MV-4-11 (cell line): Measurements from ENCODE around the gene ERBB4.

Source experiments
- DNase-seq: peaks from one replicate; lab custom pipeline; 2025; lab: John Stamatoyannopoulos, UW

The ERBB4 gene

DNA sequence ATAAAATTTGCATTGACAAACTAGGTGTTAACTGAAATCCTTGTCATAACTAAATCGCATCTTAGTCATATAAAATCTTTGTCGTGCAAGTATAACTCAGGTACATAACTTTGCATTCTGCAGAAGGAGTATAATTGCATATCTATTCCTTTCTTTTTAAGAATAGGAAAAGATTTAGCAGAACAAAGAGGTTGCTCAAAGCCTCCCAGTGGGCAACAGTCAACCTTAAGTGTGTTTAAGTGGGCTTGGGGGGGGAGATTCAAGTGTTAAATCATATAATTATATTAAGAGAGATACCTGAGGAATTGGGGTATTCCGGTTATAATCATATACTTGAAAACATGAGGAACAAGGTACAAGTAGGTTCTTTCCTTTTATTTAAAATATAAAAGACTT is 1068.9 kb downstream of the ERBB4 start:
- no peak for DNase-seq

DNA sequence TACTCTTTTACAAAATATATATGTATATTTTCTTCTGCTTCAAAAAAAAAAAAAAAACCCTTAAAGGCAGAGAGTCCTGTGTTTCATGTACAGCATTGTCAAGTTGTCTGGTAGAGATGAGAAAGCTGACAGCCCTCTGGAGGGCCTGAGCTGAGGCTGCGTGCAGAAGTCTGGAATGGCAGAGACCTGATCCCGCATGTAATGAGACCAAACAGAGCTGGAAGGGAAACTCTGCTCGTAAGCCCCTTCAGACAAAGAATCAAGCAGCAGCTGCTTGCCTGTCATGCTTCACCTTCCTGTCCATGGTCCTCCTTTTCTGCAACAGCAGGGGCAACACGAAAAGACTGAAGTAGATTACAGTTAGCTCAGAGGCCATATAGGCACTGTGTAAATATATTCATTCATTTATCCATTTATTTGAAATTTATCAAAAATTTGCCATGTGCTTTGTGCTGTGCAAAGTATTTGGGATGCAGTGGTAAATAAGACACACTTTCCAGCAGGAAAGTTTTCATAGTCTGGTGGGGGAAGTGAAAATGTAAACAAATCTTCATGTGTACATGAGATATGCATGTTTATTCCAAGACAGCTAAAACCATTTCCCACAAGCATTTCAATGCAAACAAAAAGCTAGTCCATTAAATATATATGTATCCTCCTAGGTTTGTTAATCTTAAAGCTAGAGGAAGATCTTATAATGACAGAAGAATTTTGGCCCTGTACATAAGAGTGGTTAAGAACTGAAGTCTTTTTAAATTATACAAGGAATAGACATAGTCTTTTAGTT is 1069.5 kb downstream of the ERBB4 start:
- no peak for DNase-seq

DNA sequence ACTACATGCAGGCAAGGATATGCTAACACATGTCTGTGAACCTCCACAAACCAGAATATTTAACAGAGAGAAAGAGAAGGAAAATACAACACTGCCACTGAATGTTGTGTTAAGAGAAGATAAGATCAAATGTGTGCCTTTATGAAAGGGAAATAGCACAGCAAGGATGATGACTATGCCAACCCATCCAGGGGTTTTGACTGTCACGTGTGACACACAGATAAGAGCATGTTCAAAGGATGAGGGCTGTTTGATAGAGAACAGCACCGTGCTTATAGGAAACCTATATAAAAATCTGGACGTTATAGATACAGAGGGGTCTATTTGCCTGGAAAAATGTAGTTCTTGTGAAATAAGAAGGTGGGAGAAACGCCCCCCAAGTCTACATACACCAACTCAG is 1070.4 kb downstream of the ERBB4 start:
- DNase-seq, result no peak

DNA sequence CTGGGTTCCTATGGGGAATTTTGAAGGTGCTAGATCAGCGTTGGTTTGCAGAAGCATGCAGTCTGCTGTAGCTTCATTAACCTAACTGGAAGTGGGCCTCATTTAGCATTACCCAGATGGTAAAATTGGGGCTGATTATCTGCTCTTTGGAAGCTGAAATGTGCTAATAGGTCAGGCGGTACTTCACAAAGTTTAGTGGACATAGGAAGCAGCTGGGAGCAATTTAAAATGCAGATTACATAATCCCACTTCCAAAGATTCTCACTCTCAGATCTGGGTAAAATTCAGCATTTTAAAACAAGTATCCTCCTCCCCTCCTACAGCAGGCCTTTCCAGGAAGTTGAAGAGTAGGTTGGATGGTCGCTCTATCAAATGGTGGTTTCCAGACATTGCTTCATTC is 1075.2 kb downstream of the ERBB4 start:
- DNase-seq, result no peak

DNA sequence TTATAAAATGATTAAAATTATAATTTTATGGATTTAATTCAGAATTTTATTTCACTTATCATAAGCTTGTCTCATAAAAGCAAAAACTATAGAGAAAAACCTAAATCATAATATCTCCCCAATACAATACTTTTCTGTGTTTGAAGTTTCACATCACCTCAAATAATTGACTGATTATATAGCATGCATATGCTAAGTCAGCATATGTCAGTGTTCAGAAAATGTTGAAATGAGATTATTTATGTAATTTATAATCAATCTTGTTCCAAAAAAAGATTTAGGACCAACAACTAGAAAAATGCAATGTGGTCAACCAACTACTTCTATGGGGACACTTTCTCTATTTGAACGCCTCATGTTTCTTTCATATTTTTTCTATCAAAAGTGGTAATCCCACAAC is 1079.6 kb downstream of the ERBB4 start:
- DNase-seq, result no peak

DNA sequence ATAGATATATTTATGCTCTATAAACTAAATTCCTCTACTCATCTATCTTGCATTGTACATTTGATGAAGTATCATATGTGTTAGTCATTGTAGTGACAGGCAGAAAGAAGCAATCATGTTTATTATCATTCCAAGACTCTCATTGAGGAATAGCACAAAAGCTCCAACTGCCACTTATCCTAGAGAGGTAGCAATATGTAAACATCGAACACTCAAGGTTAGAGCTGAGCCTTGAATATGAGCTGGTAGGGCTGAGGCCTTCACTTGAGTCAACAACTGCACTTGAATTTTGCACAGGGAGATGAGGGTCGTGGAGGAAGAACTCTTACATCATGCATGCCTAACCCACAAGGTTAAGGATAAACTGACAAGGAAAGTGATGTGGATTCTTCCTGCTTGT is 1081.3 kb downstream of the ERBB4 start:
- no peak for DNase-seq

DNA sequence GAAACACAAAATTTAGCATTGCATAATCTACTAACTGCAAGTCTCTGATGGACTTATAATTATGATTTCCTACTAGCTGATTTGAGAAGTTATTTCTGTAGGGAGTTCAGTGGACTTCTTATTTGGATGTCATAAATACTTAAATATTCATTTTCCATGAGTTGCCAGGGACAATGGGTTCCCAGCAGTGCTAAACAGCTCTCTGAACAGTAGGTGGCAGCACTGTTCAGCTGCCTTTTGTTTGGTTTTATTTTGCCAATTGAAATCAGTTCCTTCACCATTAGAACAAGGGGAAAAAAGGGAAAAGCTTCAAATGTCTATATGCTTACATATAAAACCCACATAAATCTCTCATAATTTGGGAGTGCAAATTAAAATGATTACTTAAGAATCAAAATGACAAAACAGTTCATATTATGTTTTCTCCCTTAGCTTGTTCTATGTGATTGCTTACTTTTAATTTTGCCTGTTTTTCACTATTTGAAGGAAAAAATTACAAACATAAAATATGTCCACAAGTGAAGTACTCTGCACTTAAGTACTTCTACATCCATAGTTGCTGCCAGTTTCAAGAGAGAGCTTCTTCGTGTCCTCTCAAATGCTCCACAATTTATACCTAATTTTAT is 1083.3 kb downstream of the ERBB4 start:
- DNase-seq, result no peak

DNA sequence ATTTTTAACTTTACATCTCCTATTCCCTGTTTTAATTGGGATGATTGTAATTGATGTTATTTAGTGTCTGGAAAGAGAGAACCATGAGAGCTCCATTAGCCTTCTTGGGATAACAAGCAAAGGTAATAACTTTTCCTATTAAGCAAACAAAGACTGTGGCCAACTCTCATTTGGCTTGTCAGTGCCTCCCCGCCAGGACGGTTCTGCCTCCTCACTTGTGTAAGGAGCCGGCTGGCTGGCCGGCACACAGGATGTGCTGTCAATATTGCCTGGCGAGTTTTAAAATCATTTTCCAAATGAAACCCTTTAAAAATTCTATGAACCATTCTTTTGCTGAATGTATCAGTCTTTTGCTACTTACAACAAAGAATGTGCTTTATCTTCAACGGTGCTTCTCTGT is 1083.9 kb downstream of the ERBB4 start:
- no peak for DNase-seq

DNA sequence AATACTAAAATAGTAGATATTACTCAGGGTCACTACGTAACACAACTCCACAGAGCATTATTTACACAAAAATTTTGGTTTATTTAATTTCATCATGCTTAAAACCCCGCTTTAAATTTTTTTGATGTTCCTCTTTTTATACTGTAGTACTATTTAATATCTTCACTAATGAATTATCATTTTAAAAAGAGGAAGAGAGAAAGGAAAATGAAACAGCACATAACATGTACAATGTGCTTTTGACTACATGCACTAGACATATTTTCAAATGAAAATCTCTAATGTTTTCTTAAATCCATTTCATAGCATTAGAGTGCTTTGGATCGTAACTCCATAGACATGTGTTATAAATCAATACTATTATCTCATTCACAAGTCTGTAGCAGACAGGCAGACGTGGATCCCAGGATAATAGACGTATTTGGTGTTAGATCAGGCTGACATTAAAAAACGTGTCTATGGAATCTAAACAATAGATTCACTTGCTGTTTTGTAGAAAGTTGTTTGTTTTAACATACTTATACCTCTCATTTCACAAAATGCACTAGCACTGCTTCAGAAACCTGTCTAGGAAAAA is 1085.2 kb downstream of the ERBB4 start:
- DNase-seq, result no peak

DNA sequence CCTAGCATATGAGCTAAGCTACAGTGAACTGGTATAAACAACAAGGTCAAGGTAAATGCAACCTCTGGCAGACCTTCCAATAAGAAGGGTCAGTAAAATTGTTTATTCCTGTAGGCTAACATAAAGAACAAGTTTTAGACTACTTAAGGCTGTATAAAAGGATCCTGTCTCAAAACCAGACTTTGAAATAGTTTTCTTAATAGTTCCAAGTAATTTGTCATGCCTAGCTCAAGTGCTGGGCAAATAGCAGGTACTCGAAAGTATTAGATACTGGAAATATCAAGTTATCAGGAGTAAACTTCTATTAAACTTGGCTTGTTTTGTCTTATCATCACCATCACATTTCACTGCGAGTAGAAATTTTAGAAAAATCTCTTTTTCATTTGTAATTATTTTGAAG is 1087.0 kb downstream of the ERBB4 start:
- no peak for DNase-seq

DNA sequence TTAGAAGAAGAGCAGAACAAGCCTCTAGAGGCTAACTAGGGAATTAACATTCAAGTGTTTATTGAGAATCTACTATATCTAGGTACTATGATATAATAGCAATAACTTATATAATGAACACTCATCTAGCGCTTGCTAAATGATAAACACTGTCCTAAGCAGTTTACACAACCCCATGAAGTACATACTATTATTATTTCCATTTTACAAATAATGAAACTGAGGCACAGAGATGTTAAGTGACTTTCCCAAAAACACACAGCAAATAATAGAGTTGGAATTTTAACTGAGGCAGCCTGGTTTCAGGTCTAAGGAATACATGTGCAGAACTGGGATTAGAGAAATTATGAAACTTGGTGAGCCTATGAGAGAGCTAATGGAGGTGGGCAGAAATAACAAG is 1088.8 kb downstream of the ERBB4 start:
- no peak for DNase-seq

DNA sequence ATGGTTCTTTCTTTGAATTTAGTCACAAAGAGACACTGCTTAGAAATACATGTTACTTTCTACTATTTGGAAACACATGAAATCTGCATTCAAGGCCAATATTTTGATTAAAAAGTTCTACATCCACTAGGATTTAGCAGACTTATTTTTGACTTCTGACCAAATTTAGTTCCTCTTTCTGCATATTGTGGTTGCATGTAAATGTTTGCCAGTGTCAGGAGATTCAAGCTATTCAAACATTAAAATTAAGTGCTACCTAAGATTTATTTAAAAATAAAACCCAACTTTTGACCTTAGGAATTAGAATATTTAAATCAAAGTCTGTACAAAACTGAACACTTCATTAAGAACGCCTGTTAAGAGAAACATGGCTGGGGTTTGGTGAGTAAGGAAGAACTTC is 1091.1 kb downstream of the ERBB4 start:
- peak; percentile 2 for DNase-seq

DNA sequence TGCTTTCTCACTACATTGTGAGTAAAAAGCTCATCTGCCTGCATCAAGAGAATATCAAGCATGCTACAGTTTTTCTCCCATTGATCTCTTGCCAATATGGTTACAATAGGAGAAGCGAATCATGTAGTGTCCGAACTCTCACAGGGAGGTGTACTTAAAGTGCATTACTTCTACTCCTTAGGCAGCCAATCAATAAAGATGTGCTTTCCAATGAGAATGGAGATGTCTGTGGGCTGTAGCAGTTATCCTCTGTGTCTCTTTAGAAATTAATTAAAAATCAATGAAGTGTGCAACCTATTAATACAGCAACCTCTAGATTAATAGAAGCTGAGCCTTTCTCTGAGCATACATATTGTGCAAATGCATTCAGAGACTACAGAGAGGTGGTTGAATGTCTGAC is 1098.5 kb downstream of the ERBB4 start:
- DNase-seq, result no peak

DNA sequence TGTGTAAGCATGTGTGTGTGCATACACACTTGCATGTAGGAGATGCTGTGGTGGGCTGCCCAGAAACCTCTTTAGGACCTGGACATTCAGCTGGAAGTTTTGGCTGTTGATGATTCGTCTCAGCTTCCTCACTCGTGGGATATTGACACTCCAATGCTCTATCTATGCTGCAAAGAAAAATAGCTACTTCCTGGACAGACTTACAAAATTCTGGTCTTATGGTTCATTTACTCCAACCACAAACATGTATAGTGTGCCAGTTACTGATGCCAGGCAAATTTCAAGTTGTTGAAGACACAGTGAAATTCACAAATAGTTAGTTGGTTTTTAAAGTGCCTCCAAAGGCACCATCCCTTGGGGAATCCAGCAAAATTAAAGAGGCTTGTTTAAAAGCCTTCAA is 1099.6 kb downstream of the ERBB4 start:
- no peak for DNase-seq

DNA sequence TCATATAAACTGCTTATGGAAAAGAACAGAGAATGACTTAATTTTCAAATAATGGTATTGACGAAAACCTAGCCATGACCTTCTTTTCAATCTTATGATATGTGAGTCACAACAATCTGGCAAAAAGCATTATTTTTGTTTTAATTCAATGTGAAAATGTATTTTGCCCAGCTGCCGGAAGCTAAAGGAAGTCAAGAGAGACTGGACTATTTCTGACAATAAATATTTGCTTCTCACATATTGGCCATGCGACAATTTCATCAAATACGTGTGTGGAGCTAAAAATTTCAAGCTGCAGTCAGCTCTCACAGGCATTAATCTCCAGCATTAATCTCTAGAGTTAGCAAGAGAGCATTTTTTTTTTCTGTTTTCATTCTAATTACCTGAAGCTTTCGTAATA is 1101.2 kb downstream of the ERBB4 start:
- DNase-seq, result no peak

DNA sequence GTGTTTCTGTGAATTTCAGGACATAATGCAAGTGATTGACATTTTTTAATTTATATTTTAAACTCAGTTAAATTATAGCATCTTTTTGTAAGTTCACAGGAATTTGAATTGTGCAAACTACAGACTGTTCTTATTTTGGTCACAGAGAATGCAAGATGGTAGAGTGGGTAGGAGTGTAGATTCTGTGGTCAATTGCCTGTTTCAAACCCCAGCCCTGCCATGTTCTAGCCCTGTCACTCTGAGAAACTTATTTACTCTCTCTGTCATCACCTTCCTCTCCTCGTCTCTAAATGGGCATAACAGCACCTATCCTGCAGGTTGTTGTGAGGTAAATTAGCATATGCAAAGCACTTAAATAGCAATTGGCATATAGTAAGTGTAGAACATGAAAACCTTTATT is 1102.4 kb downstream of the ERBB4 start:
- DNase-seq, result no peak

DNA sequence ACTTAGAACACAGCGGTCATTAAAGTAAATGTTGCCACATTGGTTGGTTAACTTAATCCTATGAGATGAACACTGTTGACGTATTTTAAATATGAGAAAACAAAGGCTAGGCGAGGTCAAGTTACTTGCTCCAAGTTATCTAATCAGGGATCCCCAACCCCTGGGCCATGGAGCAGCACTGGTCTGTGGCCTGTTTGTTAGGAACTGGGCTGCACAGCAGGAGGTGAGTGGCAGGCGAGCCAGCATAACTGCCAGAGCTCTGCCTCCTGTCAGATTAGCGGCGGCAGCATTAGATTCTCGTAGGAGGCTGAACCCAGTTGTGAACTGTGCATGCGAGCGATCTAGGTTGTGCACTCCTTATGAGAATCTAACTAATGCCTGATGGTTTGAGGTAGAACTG is 1103.3 kb downstream of the ERBB4 start:
- no peak for DNase-seq

DNA sequence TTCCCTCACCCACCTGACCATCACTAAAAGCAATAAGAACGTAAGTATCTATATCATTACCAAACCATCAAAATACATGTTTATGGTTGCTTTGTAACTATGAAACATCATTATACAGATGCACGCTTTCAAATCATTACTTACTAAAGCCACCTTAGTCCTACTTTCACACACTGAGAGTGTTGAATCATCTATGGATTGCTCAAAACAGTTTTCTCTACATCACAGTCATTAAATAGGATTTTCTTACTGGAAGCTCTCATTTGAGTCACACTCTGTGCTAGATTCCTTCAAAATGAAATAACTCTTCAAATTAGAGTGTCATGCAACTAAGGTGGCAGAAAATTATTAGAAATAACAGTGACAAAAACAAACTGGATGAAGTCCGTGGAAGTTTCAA is 1103.8 kb downstream of the ERBB4 start:
- no peak for DNase-seq

DNA sequence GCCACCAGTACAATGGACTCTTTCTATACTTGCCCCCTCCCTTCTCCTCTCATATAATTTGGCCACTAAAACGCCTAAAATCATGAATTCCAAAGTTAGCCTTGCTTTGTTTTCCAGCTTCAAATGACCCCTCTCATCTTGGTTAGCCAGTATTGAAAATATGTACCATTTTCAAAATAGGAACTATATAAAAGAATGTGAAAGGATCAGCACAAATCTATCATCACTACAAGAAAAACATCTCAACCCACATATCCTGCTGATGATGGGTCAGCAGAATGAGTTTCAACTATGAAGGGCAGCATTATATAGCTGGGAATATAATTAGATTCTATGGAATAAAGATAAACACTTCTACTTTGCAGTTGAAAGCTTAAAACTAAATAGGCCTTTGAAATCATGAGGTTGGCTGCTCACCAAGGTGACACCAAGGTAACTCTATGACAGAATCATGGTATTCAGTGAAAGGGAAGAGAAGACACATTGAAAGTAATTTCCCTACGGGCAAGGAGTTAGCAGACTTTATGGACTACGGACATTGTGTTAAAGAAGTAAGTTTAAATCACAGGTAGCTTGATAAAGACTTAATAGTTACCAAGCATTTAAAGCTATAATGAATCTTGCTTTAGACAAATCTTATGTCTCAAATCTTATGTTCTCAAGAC is 1109.2 kb downstream of the ERBB4 start:
- DNase-seq, result no peak

DNA sequence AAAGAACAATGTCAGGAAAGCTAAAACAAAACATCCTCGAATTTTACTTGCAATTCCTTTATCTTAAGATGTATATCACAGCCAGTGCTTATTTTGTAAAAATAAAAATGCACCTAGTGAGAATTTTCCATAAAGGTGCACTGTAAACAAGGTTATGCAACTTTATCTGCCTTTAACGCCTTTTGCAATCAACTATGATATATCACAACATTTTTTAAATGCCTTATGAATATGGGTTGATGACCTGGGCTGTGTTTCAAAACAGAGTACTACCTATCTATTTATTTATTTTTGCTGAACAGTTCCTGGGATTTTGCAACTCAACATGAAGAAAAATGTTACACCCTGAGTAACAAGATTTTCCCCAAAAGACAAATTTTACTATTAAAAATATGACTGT is 1112.4 kb downstream of the ERBB4 start:
- DNase-seq, result no peak

DNA sequence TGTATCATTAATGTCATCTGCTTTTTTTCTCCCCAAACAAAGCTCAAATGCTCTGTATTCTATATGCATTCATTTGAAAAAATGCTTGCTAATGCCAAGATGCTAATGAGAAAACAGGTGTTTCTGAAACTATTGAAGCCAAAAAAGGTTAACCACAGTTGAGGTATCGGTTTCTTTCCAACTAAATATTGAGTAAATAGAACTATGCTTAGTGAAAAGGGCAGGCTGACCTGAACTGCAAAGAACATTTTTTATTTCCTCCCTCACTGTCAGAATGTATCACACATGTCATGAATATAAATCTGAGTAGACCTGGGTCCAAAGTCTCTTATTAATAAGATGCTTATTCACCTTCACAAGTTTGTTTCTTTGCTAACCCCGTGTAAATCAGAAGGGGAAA is 1115.6 kb downstream of the ERBB4 start:
- no peak for DNase-seq

DNA sequence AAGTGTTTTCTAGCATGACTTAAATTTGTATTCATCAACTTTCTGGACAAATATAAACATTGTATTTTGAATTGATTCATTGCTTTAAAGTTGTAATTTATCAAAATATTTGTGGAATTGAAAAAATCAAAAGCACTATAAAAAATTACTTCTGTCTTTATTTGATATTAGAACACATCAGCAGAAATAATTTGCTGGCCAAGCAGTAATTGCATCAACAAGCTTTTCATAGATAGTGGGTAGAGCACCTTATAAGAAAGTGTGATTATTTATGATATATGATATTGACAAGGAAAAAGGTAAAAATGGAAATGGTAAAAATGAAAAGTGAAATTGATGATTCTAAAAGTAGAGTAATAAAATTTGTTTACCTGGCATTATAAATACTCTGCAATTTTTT is 1121.1 kb downstream of the ERBB4 start:
- no peak for DNase-seq

DNA sequence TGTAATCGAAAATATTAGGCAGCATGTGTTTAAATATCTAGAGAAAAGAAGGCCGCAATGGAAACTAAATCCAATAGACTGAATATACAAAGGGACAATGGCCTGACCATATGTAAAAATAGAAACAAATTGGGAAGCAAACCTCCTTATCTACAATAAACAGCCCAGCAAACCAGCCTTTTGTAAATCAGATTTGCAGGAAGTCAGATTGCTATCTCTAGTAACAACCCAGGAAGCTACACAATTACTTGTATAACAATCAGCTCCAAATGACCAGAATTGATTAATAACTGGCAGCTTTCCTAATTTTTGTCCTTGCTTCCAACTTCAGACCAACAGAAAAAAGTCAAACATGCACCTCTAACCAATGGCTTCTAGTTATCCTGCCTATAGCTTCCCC is 1122.2 kb downstream of the ERBB4 start:
- DNase-seq, result no peak
